Measurements from ENCODE around the gene ADARB1. TPM values are rescaled to one million over a fixed set of nuclear protein-coding genes. Genes with fewer than 3 reads are reported as not detected.

The ADARB1 gene
- polyA plus RNA-seq, 4 donors: 1.1 to 8.3 (median 3.8) TPM

DNA sequence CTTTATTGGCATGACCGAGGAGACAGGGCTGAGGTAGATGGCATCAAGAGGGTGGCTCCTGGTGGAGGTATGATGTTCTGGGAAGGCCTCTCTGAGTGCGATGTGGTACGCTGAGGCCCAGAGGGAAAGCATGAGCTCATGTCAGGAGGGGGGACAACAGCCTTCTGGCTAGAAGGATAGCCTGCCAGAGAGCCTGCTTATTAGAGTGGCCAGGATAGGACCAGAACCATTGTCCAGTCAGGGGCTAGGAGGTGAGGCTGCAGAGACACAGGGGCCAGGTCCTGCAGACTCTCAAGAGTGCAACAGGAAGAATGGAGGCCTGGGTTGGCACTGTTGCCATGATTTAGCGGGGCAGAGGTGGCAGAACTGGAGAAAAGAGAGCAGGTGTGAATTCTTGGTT lies 7.3 kb downstream of the ADARB1 start:
- 80 to 99% (median 96%) methylated on average over 4 of the region's 4 CpGs for WGBS, 3 donors
- Histone ChIP-seq H3K4me1 (ENCODE audit: control insufficient read depth in 3 of 3, insufficient read depth in 2 of 3, low read depth in 1 of 3, low read length in 2 of 3) (no peaks in the 10 kb centered on the region), H3K27me3 (ENCODE audit: control insufficient read depth in 3 of 3, insufficient read depth in 3 of 3, low read length in 3 of 3) (no peaks in the 10 kb centered on the region), H3K4me3 (ENCODE audit: low read depth in 1 of 3, low read length in 3 of 3) (no peak overlapping the region), H3K36me3 (ENCODE audit: control insufficient read depth in 3 of 3, insufficient read depth in 2 of 3, low read depth in 1 of 3, low read length in 3 of 3) (peaks cover 0 to 3% (median 0%) of the 10 kb centered on the region in 3 donors), H3K9me3 (ENCODE audit: control insufficient read depth in 2 of 2, insufficient read depth in 1 of 2, low read depth in 1 of 2, low read length in 1 of 2) (no peaks in the 10 kb centered on the region), H3K27ac (ENCODE audit: low read depth in 1 of 3, low read length in 2 of 3) (no peak overlapping the region)
- FAIRE-seq: no peak
- DNase-seq: no peak

DNA sequence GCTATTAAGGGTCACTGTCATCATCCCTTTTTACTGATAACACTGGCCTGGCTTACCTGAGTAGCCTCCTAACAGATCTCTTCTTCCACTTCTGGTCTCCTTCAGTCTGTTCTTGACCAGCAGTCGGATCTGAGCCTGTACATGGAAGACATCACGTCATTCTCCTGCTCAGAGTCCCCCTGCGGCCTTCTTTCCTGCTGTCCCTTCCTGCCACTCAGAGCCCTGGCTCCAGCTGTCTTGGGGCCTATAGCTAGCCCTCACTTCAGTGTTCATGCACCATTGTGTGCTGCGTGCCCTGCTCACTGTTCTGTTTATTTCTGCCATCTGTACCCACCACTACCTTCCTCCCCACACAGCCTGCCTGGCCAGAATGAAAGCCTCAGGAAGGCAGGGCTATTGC lies 8.4 kb downstream of the ADARB1 start:
- DNase-seq (no peak), FAIRE-seq (no peak)
- no peak overlapping the region for H3K4me3 ChIP-seq (ENCODE audit: low read depth in 1 of 3, low read length in 3 of 3)
- no peaks in the 10 kb centered on the region for H3K9me3 ChIP-seq (ENCODE audit: control insufficient read depth in 2 of 2, insufficient read depth in 1 of 2, low read depth in 1 of 2, low read length in 1 of 2)
- no peaks in the 10 kb centered on the region for H3K27me3 ChIP-seq (ENCODE audit: control insufficient read depth in 3 of 3, insufficient read depth in 3 of 3, low read length in 3 of 3)
- H3K36me3 ChIP-seq (ENCODE audit: control insufficient read depth in 3 of 3, insufficient read depth in 2 of 3, low read depth in 1 of 3, low read length in 3 of 3): peaks cover 0 to 3% (median 0%) of the 10 kb centered on the region in 3 donors
- H3K27ac ChIP-seq (ENCODE audit: low read depth in 1 of 3, low read length in 2 of 3): no peak overlapping the region
- WGBS, 3 donors: 83 to 89% (median 85%) methylated on average over 4 of the region's 4 CpGs
- no peaks in the 10 kb centered on the region for H3K4me1 ChIP-seq (ENCODE audit: control insufficient read depth in 3 of 3, insufficient read depth in 2 of 3, low read depth in 1 of 3, low read length in 2 of 3)

DNA sequence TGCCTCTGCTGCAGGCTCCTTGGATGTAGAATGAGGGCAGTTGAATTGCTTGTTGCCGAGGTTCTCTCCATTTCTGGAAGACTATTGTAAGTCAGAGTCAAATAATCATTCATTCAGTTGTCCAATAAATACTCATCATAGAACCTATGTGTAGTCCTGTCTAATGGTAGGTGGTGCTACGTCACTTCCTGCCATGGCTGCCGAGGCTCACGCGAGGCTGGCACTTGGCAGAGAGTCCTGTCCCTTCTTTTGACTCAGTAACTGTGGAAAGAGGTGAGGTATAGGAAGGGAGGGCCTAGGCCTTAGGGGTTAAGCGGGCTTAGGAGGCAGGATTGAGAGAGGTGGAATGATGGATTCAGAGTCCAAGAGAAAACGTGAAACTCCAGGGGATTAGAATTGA lies 9.7 kb downstream of the ADARB1 start:
- Histone ChIP-seq H3K27ac (ENCODE audit: low read depth in 1 of 3, low read length in 2 of 3) (no peak overlapping the region), H3K4me3 (ENCODE audit: low read depth in 1 of 3, low read length in 3 of 3) (no peak overlapping the region), H3K36me3 (ENCODE audit: control insufficient read depth in 3 of 3, insufficient read depth in 2 of 3, low read depth in 1 of 3, low read length in 3 of 3) (peaks cover 0 to 3% (median 0%) of the 10 kb centered on the region in 3 donors), H3K9me3 (ENCODE audit: control insufficient read depth in 2 of 2, insufficient read depth in 1 of 2, low read depth in 1 of 2, low read length in 1 of 2) (no peaks in the 10 kb centered on the region), H3K4me1 (ENCODE audit: control insufficient read depth in 3 of 3, insufficient read depth in 2 of 3, low read depth in 1 of 3, low read length in 2 of 3) (no peaks in the 10 kb centered on the region), H3K27me3 (ENCODE audit: control insufficient read depth in 3 of 3, insufficient read depth in 3 of 3, low read length in 3 of 3) (no peaks in the 10 kb centered on the region)
- 84 to 92% (median 91%) methylated on average over 7 of the region's 7 CpGs for WGBS, 3 donors
- DNase-seq (no peak), FAIRE-seq (no peak)

DNA sequence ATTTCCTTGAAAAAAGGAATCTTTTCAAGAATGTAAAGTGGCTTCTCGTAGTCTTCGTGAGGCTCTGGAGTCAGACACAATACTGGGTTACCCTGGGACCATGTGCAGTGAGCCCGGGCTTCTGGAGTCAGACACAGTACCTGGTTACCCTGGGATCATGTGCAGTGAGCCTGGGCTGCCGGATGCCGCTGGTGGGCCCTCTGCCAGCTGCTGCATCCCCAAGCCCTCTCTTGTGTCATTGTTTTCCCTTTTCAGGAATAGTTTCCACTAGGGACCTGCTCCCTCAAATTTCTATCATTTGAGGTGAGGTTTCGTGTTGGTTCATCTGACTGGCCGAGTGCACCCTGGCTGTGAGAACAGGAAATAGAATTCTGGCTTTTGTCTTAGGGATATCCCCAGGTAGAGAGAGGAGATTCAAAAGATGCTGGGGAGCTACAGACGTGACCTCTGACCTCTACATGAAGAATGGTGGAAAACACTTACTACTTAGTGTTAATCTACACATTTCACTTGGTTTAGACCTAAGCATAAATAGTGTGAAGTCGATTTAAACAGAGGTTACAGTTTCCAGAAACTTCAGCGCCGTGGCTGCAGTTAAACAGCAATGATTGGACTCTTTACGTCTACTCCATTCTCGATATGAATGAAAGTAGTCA lies 10.6 kb downstream of the ADARB1 start:
- H3K36me3 ChIP-seq (ENCODE audit: control insufficient read depth in 3 of 3, insufficient read depth in 2 of 3, low read depth in 1 of 3, low read length in 3 of 3): peaks cover 0 to 3% (median 0%) of the 10 kb centered on the region in 3 donors
- no peak overlapping the region for H3K4me3 ChIP-seq (ENCODE audit: low read depth in 1 of 3, low read length in 3 of 3)
- H3K9me3 ChIP-seq (ENCODE audit: control insufficient read depth in 2 of 2, insufficient read depth in 1 of 2, low read depth in 1 of 2, low read length in 1 of 2): no peaks in the 10 kb centered on the region
- H3K27ac ChIP-seq (ENCODE audit: low read depth in 1 of 3, low read length in 2 of 3): no peak overlapping the region
- no peaks in the 10 kb centered on the region for H3K27me3 ChIP-seq (ENCODE audit: control insufficient read depth in 3 of 3, insufficient read depth in 3 of 3, low read length in 3 of 3)
- FAIRE-seq (no peak), DNase-seq (no peak)
- H3K4me1 ChIP-seq (ENCODE audit: control insufficient read depth in 3 of 3, insufficient read depth in 2 of 3, low read depth in 1 of 3, low read length in 2 of 3): no peaks in the 10 kb centered on the region
- 82 to 91% (median 90%) methylated on average over 13 of the region's 13 CpGs for WGBS, 3 donors

DNA sequence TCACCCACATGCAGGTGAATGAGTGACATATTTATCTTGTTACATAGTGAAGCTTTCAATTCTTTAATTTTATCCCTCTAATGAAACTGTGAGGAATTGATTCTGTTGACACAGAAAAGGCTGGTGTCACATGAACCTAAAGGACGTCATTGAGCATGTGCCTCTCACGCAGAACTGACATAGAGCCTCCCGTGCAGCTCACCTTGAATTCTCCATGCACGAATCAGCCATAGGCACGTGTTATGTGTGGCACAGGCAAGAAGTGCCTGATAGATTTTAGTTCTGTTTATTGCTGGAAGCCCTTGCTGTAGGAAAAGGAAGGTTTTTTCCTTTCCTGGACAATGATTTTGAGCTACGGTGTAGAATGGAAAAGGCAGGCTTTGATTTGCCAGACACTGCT lies 11.3 kb downstream of the ADARB1 start:
- no peaks in the 10 kb centered on the region for H3K4me1 ChIP-seq (ENCODE audit: control insufficient read depth in 3 of 3, insufficient read depth in 2 of 3, low read depth in 1 of 3, low read length in 2 of 3)
- peaks cover 0 to 3% (median 0%) of the 10 kb centered on the region in 3 donors for H3K36me3 ChIP-seq (ENCODE audit: control insufficient read depth in 3 of 3, insufficient read depth in 2 of 3, low read depth in 1 of 3, low read length in 3 of 3)
- FAIRE-seq (no peak), DNase-seq (no peak)
- H3K27ac ChIP-seq (ENCODE audit: low read depth in 1 of 3, low read length in 2 of 3): no peak overlapping the region
- WGBS, 3 donors: 80 to 88% (median 85%) methylated on average over 6 of the region's 6 CpGs
- H3K9me3 ChIP-seq (ENCODE audit: control insufficient read depth in 2 of 2, insufficient read depth in 1 of 2, low read depth in 1 of 2, low read length in 1 of 2): no peaks in the 10 kb centered on the region
- H3K27me3 ChIP-seq (ENCODE audit: control insufficient read depth in 3 of 3, insufficient read depth in 3 of 3, low read length in 3 of 3): no peaks in the 10 kb centered on the region
- H3K4me3 ChIP-seq (ENCODE audit: low read depth in 1 of 3, low read length in 3 of 3): no peak overlapping the region

DNA sequence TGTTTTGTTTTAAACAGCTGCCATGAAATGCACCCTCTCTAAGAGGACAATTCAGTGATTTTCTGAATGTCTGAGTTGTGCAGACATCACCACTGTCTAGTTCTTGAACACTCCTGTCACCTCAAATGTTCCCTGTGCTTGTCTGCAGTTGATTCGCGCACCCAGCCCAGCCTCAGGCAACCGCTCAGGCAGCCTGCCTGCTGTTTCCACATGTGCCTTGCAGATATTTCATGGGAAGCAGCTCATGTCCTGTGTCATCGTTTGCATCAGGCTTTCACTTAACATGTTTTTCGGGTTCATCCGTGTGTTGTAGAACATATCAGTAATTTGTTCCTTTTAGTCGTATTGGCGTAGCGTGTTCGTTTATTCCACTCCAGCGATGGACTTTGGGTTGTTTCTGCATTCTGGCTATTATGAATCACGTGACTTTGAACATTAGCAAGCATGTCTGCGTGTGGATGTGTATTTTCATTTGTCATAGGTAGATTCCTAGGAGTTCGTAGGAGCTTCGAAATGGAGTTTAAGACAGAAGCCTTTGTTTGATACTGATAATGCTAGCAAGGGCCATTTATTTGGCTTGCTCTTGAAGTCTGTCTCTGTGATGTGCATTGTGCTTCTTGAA lies 12.1 kb downstream of the ADARB1 start:
- H3K27me3 ChIP-seq (ENCODE audit: control insufficient read depth in 3 of 3, insufficient read depth in 3 of 3, low read length in 3 of 3): no peaks in the 10 kb centered on the region
- FAIRE-seq (no peak), DNase-seq (no peak)
- H3K36me3 ChIP-seq (ENCODE audit: control insufficient read depth in 3 of 3, insufficient read depth in 2 of 3, low read depth in 1 of 3, low read length in 3 of 3): peaks cover 0 to 3% (median 0%) of the 10 kb centered on the region in 3 donors
- 87 to 90% (median 88%) methylated on average over 15 of the region's 15 CpGs for WGBS, 3 donors
- H3K9me3 ChIP-seq (ENCODE audit: control insufficient read depth in 2 of 2, insufficient read depth in 1 of 2, low read depth in 1 of 2, low read length in 1 of 2): no peaks in the 10 kb centered on the region
- no peaks in the 10 kb centered on the region for H3K4me1 ChIP-seq (ENCODE audit: control insufficient read depth in 3 of 3, insufficient read depth in 2 of 3, low read depth in 1 of 3, low read length in 2 of 3)
- no peak overlapping the region for H3K4me3 ChIP-seq (ENCODE audit: low read depth in 1 of 3, low read length in 3 of 3)
- H3K27ac ChIP-seq (ENCODE audit: low read depth in 1 of 3, low read length in 2 of 3): no peak overlapping the region

DNA sequence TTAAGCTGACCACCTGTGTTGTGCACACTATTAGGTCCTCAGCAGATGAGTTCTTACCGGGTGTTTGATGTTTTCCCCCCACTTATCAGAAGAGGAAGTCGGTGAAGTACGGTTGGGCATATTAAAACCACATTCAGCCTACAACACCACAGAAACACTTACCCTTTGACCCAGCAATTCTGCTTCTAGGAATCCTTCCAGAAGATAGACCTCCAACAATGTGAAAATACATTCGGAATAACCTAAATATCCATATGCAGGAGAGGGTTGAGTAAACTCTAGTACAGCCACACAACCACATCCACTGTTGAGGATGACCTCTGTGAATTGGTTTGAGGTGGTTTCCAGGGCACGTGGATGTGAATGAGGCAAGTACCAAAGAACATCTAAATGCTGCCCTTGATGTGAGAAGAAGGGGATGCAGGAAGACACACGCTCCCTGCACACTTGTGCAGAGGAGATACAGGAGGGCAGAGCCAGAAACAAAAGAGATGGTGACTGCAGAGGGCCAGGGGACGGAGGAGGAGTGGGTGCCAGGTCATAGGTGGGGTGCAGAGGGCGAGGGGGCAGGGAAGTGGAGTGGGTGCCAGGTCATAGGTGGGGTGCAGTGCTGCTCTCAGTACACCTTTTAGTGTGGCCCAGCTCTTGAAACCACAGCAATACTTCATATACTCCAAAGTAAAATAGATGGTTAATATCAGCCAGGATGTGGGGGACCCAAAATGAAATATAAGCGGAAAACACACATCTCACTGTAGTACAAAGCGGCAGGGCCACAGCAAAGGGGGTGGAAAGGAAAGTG lies 12.8 kb downstream of the ADARB1 start:
- no peaks in the 10 kb centered on the region for H3K9me3 ChIP-seq (ENCODE audit: control insufficient read depth in 2 of 2, insufficient read depth in 1 of 2, low read depth in 1 of 2, low read length in 1 of 2)
- H3K27ac ChIP-seq (ENCODE audit: low read depth in 1 of 3, low read length in 2 of 3): no peak overlapping the region
- FAIRE-seq (no peak), DNase-seq (no peak)
- H3K4me1 ChIP-seq (ENCODE audit: control insufficient read depth in 3 of 3, insufficient read depth in 2 of 3, low read depth in 1 of 3, low read length in 2 of 3): no peaks in the 10 kb centered on the region
- no peaks in the 10 kb centered on the region for H3K27me3 ChIP-seq (ENCODE audit: control insufficient read depth in 3 of 3, insufficient read depth in 3 of 3, low read length in 3 of 3)
- no peaks in the 10 kb centered on the region for H3K36me3 ChIP-seq (ENCODE audit: control insufficient read depth in 3 of 3, insufficient read depth in 2 of 3, low read depth in 1 of 3, low read length in 3 of 3)
- no peak overlapping the region for H3K4me3 ChIP-seq (ENCODE audit: low read depth in 1 of 3, low read length in 3 of 3)
- WGBS, 3 donors: 55 to 58% (median 56%) methylated on average over 10 of the region's 10 CpGs

DNA sequence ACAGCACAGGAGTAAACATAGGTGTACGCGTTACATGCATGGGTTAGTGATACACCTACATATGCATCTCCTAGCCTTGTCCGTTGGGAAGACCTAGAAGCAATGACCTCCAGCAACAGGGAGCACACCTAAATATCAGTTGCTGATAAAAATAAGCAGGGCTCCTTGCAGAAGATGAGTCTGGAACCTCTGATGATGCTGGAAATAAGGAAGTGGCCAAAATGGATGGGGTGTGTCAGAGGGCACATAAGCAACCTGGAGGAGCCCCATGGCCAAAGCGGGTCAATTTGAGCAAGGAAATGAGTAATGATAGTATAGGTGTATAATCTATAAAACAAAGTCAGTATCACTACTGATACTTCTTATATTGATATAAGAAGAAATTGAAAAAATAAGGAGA lies 13.7 kb downstream of the ADARB1 start:
- 95 to 98% (median 97%) methylated on average over 4 of the region's 4 CpGs for WGBS, 3 donors
- H3K9me3 ChIP-seq (ENCODE audit: control insufficient read depth in 2 of 2, insufficient read depth in 1 of 2, low read depth in 1 of 2, low read length in 1 of 2): no peaks in the 10 kb centered on the region
- no peak overlapping the region for H3K4me3 ChIP-seq (ENCODE audit: low read depth in 1 of 3, low read length in 3 of 3)
- DNase-seq (no peak), FAIRE-seq (no peak)
- H3K27ac ChIP-seq (ENCODE audit: low read depth in 1 of 3, low read length in 2 of 3): no peak overlapping the region
- H3K36me3 ChIP-seq (ENCODE audit: control insufficient read depth in 3 of 3, insufficient read depth in 2 of 3, low read depth in 1 of 3, low read length in 3 of 3): no peaks in the 10 kb centered on the region
- no peaks in the 10 kb centered on the region for H3K27me3 ChIP-seq (ENCODE audit: control insufficient read depth in 3 of 3, insufficient read depth in 3 of 3, low read length in 3 of 3)
- H3K4me1 ChIP-seq (ENCODE audit: control insufficient read depth in 3 of 3, insufficient read depth in 2 of 3, low read depth in 1 of 3, low read length in 2 of 3): peaks cover 0 to under 1% (median 0%) of the 10 kb centered on the region in 3 donors
